Fibroblast of the aortic adventitia (primary cell): Measurements from ENCODE around the gene ARF1. TPM values are rescaled to one million over a fixed set of nuclear protein-coding genes. Genes with fewer than 3 reads are reported as not detected.

Experiments
- DNase-seq: peaks from one replicate; pipeline ENCODE4 v3.0.0-alpha.2; 2010; ENCODE audit warnings: low read depth
- H3K4me3 ChIP-seq: 2 replicates; pipeline ENCODE4 v1.5.1; 2011; ENCODE audit warnings: low read depth, mild to moderate bottlenecking, control low read depth, low read length, moderate library complexity
- CTCF ChIP-seq: IDR thresholded peaks from 2 replicates; pipeline ENCODE4 v1.5.1; 2011; ENCODE audit warnings: mild to moderate bottlenecking, low read length, control low read depth, inconsistent platforms; ENCODE audit not compliant: insufficient read depth
- total RNA-seq: library from RNA; depleted of rRNA; stranded (reverse); fragments of >200 nt; gene quantifications from 2 replicates; pipeline ENCODE4 v1.2.3, GENCODE V29; 2012; ENCODE audit warnings: low replicate concordance

The ARF1 gene
- total RNA-seq, 1 donor: 246 TPM

GRCh38 chr1:228144993-228145343 is 62.5 kb downstream of the ARF1 start:
- TF ChIP-seq CTCF: no peak
- no peak for DNase-seq
- H3K4me3 ChIP-seq: no peak overlapping the region

GRCh38 chr1:228145463-228146416 is 63.2 kb downstream of the ARF1 start:
- no peak for DNase-seq

GRCh38 chr1:228146417-228147150 is 64.1 kb downstream of the ARF1 start:
- no peak overlapping the region for H3K4me3 ChIP-seq
- no peak for DNase-seq
- TF ChIP-seq CTCF: no peak

More at GRCh38 chr1:228145463-228146416, 63.2 kb downstream of the ARF1 start:
- no peak overlapping the region for H3K4me3 ChIP-seq
- TF ChIP-seq CTCF: no peak

GRCh38 chr1:228147151-228147693 is 64.7 kb downstream of the ARF1 start:
- no peak for DNase-seq
- H3K4me3 ChIP-seq: no peak overlapping the region
- TF ChIP-seq CTCF: no peak

DNA sequence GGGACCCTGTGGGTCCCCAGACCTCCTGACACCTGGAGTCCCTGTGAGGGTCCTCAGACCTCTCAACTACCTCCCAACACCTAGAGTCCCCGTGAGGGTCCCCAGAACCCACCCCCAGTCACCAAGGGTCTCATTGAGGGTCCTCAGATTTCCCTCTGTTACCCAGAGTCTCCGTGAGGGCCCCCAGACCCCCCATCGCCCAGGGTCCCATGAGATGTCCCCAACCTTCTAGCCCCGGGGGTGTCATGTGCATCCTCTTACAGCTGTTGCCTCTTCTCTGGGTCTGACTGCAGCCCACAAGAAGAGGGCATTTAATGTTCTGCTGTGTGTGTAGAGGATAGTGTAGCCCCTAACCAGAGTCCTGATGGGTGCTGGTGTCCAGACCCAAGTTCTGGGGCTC is 65.3 kb downstream of the ARF1 start:
- H3K4me3 ChIP-seq: no peak overlapping the region
- TF ChIP-seq CTCF: no peak
- DNase-seq: no peak

- no peak for TF ChIP-seq CTCF
- H3K4me3 ChIP-seq: no peak overlapping the region
- DNase-seq: peak; percentile 43
Measured at GRCh38 chr1:228148196-228148861, 65.8 kb downstream of the ARF1 start.
